Mesenchymal stem cell (in vitro differentiated cells and primary cell): ENCODE results near the gene KIAA1586.

Experiments used
- DNase-seq: peaks from one replicate; pipeline ENCODE4 v3.0.0-alpha.2; 2013
- H2AFZ ChIP-seq: one replicate; pipeline ENCODE4 v1.6.1; 2013; ENCODE audit warnings: low read depth, mild to moderate bottlenecking, control low read depth, inconsistent platforms, low read length, moderate library complexity
- H2AK5ac ChIP-seq: 2 replicates; pipeline ENCODE4 v1.6.1; 2013; ENCODE audit warnings: low read length, moderate library complexity, mild to moderate bottlenecking, inconsistent platforms; ENCODE audit not compliant: severe bottlenecking
- H2BK120ac ChIP-seq: one replicate; pipeline ENCODE4 v1.6.1; 2013; ENCODE audit warnings: low read depth, mild to moderate bottlenecking, inconsistent platforms, low read length, moderate library complexity
- H2BK12ac ChIP-seq, 2 experiments: one replicate each; pipeline ENCODE4 v1.6.1; 2013; ENCODE audit warnings: inconsistent platforms in 2 of 2, low read length in 2 of 2, mild to moderate bottlenecking in 2 of 2, moderate library complexity in 2 of 2, control low read depth in 1 of 2
- H2BK15ac ChIP-seq: one replicate; pipeline ENCODE4 v1.6.1; 2013; ENCODE audit warnings: mild to moderate bottlenecking, low read depth, inconsistent platforms; ENCODE audit not compliant: poor library complexity, severe bottlenecking
- H2BK5ac ChIP-seq: 2 replicates; pipeline ENCODE4 v1.6.1; 2013; ENCODE audit warnings: low read depth, mild to moderate bottlenecking, low read length, control low read depth, inconsistent platforms; ENCODE audit not compliant: poor library complexity, severe bottlenecking
- H3K14ac ChIP-seq, 2 experiments: one replicate each; pipeline ENCODE4 v1.6.1; 2013; ENCODE audit warnings: inconsistent platforms in 2 of 2, low read length in 2 of 2, control low read depth in 1 of 2, mild to moderate bottlenecking in 1 of 2, moderate library complexity in 1 of 2
- H3K18ac ChIP-seq, 2 experiments: one replicate each; pipeline ENCODE4 v1.6.1; 2013; ENCODE audit warnings: inconsistent platforms in 2 of 2, low read length in 2 of 2, control low read depth in 1 of 2, low read depth in 1 of 2, mild to moderate bottlenecking in 1 of 2
- H3K23ac ChIP-seq, 2 experiments: one replicate each; pipeline ENCODE4 v1.6.1; 2013; ENCODE audit warnings: inconsistent platforms in 2 of 2, low read length in 2 of 2, mild to moderate bottlenecking in 2 of 2, moderate library complexity in 2 of 2, control low read depth in 1 of 2
- H3K27ac ChIP-seq: 2 replicates; pipeline ENCODE4 v1.5.1; 2013; ENCODE audit warnings: mild to moderate bottlenecking, moderate library complexity, low read length, control low read depth, inconsistent platforms; ENCODE audit not compliant: poor library complexity, severe bottlenecking
- H3K27me3 ChIP-seq, 2 experiments: 2 replicates each; pipeline versions ENCODE4 v1.6.1 to v1.7.0; 2013; ENCODE audit warnings: low read length in 2 of 2, mild to moderate bottlenecking in 2 of 2, moderate library complexity in 2 of 2, control low read depth in 1 of 2, inconsistent platforms in 1 of 2; ENCODE audit not compliant: control insufficient read depth in 1 of 2, insufficient read depth in 1 of 2
- H3K36me3 ChIP-seq, 2 experiments: 2 replicates each; pipeline versions ENCODE4 v1.6.1 to v1.7.0; 2013; ENCODE audit warnings: low read length in 2 of 2, control low read depth in 1 of 2, inconsistent platforms in 1 of 2, low read depth in 1 of 2, mild to moderate bottlenecking in 1 of 2; ENCODE audit not compliant: insufficient read depth in 2 of 2, control insufficient read depth in 1 of 2
- H3K4ac ChIP-seq, 2 experiments: one replicate each; pipeline ENCODE4 v1.6.1; 2013; ENCODE audit warnings: inconsistent platforms in 2 of 2, low read length in 2 of 2, mild to moderate bottlenecking in 2 of 2, moderate library complexity in 2 of 2, control low read depth in 1 of 2, low read depth in 1 of 2
- H3K4me1 ChIP-seq: 2 replicates; pipeline ENCODE4 v1.6.1; 2013; ENCODE audit warnings: low read depth, low read length, control low read depth; ENCODE audit not compliant: control insufficient read depth, insufficient read depth
- H3K4me2 ChIP-seq: 2 replicates; pipeline ENCODE4 v1.6.1; 2013; ENCODE audit warnings: low read length, mild to moderate bottlenecking, inconsistent platforms; ENCODE audit not compliant: poor library complexity, severe bottlenecking
- H3K4me3 ChIP-seq, 2 experiments: 2 replicates each; pipeline versions ENCODE4 v1.5.1 to v1.7.0; 2013; ENCODE audit warnings: low read length in 2 of 2, mild to moderate bottlenecking in 2 of 2, control low read depth in 1 of 2, low read depth in 1 of 2; ENCODE audit not compliant: insufficient read depth in 1 of 2
- H3K79me1 ChIP-seq: replicated peaks from 2 replicates; pipeline ENCODE4 v1.6.1; 2013; ENCODE audit warnings: mild to moderate bottlenecking, control low read depth, low read length, inconsistent platforms; ENCODE audit not compliant: poor library complexity, severe bottlenecking
- H3K9ac ChIP-seq: 2 replicates; pipeline ENCODE4 v1.7.0; 2013; ENCODE audit warnings: mild to moderate bottlenecking, low read length, moderate library complexity
- H3K9me3 ChIP-seq: 2 replicates; pipeline ENCODE4 v1.7.0; 2013; ENCODE audit warnings: mild to moderate bottlenecking, low read length; ENCODE audit not compliant: control insufficient read depth
- H4K8ac ChIP-seq: one replicate; pipeline ENCODE4 v1.6.1; 2013; ENCODE audit warnings: inconsistent platforms, mild to moderate bottlenecking, low read length, moderate library complexity
- H4K91ac ChIP-seq: one replicate; pipeline ENCODE4 v1.6.1; 2013; ENCODE audit warnings: mild to moderate bottlenecking, low read length, inconsistent platforms
- WGBS: methylation state at CpG from one replicate; pipeline ENCODE4 v1.1.7; 2013; ENCODE audit warnings: mixed read lengths; 5-methylcytosine and 5-hydroxymethylcytosine counted together

The KIAA1586 gene

GRCh38 chr6:57027301-57027700, 19.2 kb upstream of the KIAA1586 start:
- Histone ChIP-seq H4K91ac (no peak overlapping the region), H3K9ac (no peak overlapping the region), H2BK12ac (no peak overlapping the region), H2BK15ac (no peak overlapping the region), H4K8ac (no peak overlapping the region), H3K36me3 (peaks cover 0 to 9% of the 10 kb centered on the region in 2 experiments), H3K4me3 (no peak overlapping the region), H3K9me3 (peaks cover 32% of the 10 kb centered on the region), H3K4me1 (no peaks in the 10 kb centered on the region), H3K79me1 (no peaks in the 10 kb centered on the region), H3K14ac (no peak overlapping the region), H2AFZ (no peak overlapping the region), H2BK120ac (no peak overlapping the region), H3K27me3 (no peaks in the 10 kb centered on the region), H3K4ac (no peak overlapping the region), H2BK5ac (no peak overlapping the region), H3K23ac (no peak overlapping the region), H3K4me2 (no peak overlapping the region), H2AK5ac (no peak overlapping the region), H3K27ac (no peak overlapping the region), H3K18ac (no peak overlapping the region)
- no peak for DNase-seq
- no CpG with 5 or more reads among the region's 3 CpGs for WGBS

DNA sequence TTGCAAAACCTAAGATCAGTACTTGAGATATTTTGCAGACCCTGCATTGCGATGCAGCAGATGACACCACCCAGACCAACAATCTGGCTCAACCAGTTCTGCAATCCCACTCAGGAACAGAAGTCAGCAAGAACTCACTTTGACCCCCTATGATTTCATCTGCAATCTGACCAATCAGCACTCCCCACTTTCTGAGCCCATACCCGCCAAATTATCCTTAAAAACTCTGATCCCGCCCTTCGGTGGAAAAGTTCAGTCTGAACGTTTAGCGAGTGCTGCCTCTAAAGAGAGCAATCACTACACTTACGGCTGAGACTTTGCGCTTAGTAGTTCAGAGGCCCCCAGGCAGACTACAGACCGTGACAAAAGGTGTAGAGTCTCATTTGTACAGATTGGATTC, 17.3 kb upstream of the KIAA1586 start:
- Histone ChIP-seq H3K23ac (no peak overlapping the region), H2BK12ac (no peak overlapping the region), H3K79me1 (no peaks in the 10 kb centered on the region), H3K27me3 (no peaks in the 10 kb centered on the region), H3K9ac (no peak overlapping the region), H3K18ac (no peak overlapping the region), H2AK5ac (no peak overlapping the region), H2BK120ac (no peak overlapping the region), H3K4me1 (no peaks in the 10 kb centered on the region), H3K4me3 (no peak overlapping the region), H3K27ac (no peak overlapping the region), H4K91ac (no peak overlapping the region), H2BK15ac (no peak overlapping the region), H2AFZ (no peak overlapping the region), H3K36me3 (peaks cover 0 to 9% of the 10 kb centered on the region in 2 experiments), H4K8ac (no peak overlapping the region), H3K14ac (no peak overlapping the region), H3K4me2 (no peak overlapping the region), H3K9me3 (peaks cover 20% of the 10 kb centered on the region), H3K4ac (no peak overlapping the region), H2BK5ac (no peak overlapping the region)
- DNase-seq: no peak
- WGBS: 86% methylated on average over 9 of the region's 9 CpGs

DNA sequence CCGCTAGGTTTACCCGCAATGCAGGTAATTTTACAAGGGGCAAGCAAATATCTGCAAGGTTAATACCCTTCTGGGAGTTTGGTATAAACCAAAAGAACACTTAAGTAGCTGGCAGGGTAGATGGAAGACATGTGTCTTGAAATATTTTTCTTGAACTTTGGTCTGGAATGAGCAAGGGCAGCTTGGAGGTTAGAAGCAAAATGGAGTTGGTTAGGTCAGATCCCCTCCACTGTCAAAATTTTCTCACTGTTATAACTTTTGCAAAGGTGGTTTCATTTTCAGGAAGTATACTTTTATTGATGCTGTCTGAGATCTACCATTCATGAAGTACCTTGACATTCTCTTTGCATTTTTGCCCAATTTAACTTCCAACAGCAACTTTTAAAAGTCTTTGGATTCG, 13.3 kb upstream of the KIAA1586 start:
- Histone ChIP-seq H3K23ac (no peak overlapping the region), H3K27ac (no peak overlapping the region), H2BK15ac (no peak overlapping the region), H3K18ac (no peak overlapping the region), H2AK5ac (no peak overlapping the region), H3K4me2 (no peak overlapping the region), H3K4ac (no peak overlapping the region), H2BK120ac (no peak overlapping the region), H3K14ac (no peak overlapping the region), H2AFZ (no peak overlapping the region), H3K4me1 (no peaks in the 10 kb centered on the region), H2BK12ac (no peak overlapping the region), H3K9ac (no peak overlapping the region), H3K4me3 (no peak overlapping the region), H4K8ac (no peak overlapping the region), H3K36me3 (no peaks in the 10 kb centered on the region), H2BK5ac (no peak overlapping the region), H4K91ac (no peak overlapping the region), H3K27me3 (no peaks in the 10 kb centered on the region), H3K79me1 (no peaks in the 10 kb centered on the region), H3K9me3 (no peaks in the 10 kb centered on the region)
- 97% methylated on average over 3 of the region's 3 CpGs for WGBS
- no peak for DNase-seq

DNA sequence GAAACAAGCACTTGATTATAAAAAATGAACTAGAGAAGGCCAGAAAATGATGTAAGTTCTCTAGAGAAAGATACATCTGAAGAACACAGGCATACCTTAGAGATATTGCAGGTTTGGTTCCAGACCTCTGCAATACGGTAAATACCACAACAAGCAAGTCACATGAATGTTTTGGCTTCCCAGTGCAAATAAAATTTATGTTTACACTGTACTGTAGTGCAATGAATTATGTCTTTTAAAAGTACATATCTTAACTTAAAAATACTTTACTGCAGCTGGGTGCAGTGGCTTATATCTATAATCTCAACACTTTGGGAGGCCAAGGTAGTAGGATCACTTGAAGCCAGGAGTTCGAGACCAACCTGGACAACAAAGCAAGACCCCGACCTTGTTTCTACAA, 10.9 kb upstream of the KIAA1586 start:
- no peak overlapping the region for H2BK12ac ChIP-seq
- no peaks in the 10 kb centered on the region for H3K9me3 ChIP-seq
- no peak overlapping the region for H3K14ac ChIP-seq
- H2BK120ac ChIP-seq: no peak overlapping the region
- no CpG with 5 or more reads among the region's 3 CpGs for WGBS
- H2BK5ac ChIP-seq: no peak overlapping the region
- no peak overlapping the region for H3K18ac ChIP-seq
- no peak overlapping the region for H3K23ac ChIP-seq
- no peak overlapping the region for H2AFZ ChIP-seq
- no peak for DNase-seq
- no peaks in the 10 kb centered on the region for H3K27me3 ChIP-seq
- H3K36me3 ChIP-seq: no peaks in the 10 kb centered on the region
- no peak overlapping the region for H3K4me3 ChIP-seq
- no peak overlapping the region for H3K9ac ChIP-seq
- H3K79me1 ChIP-seq: no peaks in the 10 kb centered on the region
- H4K91ac ChIP-seq: no peak overlapping the region
- no peak overlapping the region for H4K8ac ChIP-seq
- no peak overlapping the region for H3K4me2 ChIP-seq
- no peak overlapping the region for H3K4ac ChIP-seq
- no peaks in the 10 kb centered on the region for H3K4me1 ChIP-seq
- H2BK15ac ChIP-seq: no peak overlapping the region
- H2AK5ac ChIP-seq: no peak overlapping the region
- H3K27ac ChIP-seq: no peak overlapping the region
